Lower leg skin (tissue), 4 donors: ENCODE data around the gene EPS8L2. TPM values are rescaled to one million over a fixed set of nuclear protein-coding genes. Genes with fewer than 3 reads are reported as not detected.

Experiments used
- DNase-seq, 2 donors: peaks; one replicate each; pipeline ENCODE4 v3.0.0-alpha.2; 2019; ENCODE audit warnings: low spot score in 2 of 2
- H3K4me3 ChIP-seq: fragments of 200-600 bp; sonication (generic); 2 replicates; pipeline ENCODE4 v1.5.1; 2017; ENCODE audit warnings: mild to moderate bottlenecking, low read depth; ENCODE audit not compliant: poor library complexity, severe bottlenecking
- CTCF ChIP-seq, 3 donors: fragments of 450-650 bp; IDR thresholded peaks; one replicate each; pipeline ENCODE4 v1.5.1; 2016; ENCODE audit warnings: antibody characterized with exemption in 3 of 3, mild to moderate bottlenecking in 3 of 3, moderate library complexity in 2 of 3
- POLR2A ChIP-seq, 2 donors: fragments of 450-650 bp; IDR thresholded peaks; one replicate each; pipeline ENCODE4 v1.6.1; 2016 to 2017; ENCODE audit warnings: antibody characterized with exemption in 2 of 2, mild to moderate bottlenecking in 1 of 2, moderate library complexity in 1 of 2
- whole genome bisulfite sequencing, 2 donors: methylation state at CpG; one replicate each; pipeline ENCODE4 v1.1.5; 2018; 5-methylcytosine and 5-hydroxymethylcytosine counted together
- intact Hi-C: fragments of 100-400 bp; cut with DNase I; formaldehyde crosslinking; loops from one replicate; pipeline ENCODE4 v1.15.0; 2023; ENCODE audit warnings: low total_unique reads
- total RNA-seq, 4 donors: library from RNA; depleted of rRNA; stranded (reverse); fragments of >200 nt; gene quantifications; one replicate each; pipeline ENCODE4 v1.1.0, GENCODE V29; 2016

The EPS8L2 gene
- total RNA-seq, 4 donors from 2014 or later: 143 to 242 (median 164) TPM

DNA sequence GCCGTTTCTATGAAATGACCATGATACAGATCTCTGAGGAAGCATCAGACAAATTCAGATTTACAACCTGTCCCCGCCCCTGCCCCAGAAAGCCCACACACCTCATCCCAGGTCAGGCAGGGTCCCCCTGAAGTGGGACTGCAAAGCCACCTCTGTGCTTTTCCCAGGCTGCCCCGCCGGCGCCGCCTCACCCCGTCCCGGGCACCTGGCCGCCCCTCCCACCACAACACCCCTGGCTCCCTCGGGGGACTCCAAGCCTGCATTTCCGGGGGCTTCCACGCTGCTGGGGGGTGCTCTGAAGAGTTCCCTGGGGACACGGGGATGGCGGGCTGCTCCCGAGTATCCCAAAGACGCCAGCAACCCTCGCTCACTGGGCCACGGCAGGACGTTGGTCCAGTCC lies 45.8 kb upstream of the EPS8L2 start:
- intact Hi-C loops: no loop called here
- TF ChIP-seq CTCF (IDR thresholded peaks at IDR 0.05) (no peak), POLR2A (IDR thresholded peaks at IDR 0.05) (no peak)
- H3K4me3 ChIP-seq: no peak overlapping the region
- 82 to 86% methylated on average over 17 to 19 of the region's 19 CpGs for WGBS, 2 donors
- no peak for DNase-seq

DNA sequence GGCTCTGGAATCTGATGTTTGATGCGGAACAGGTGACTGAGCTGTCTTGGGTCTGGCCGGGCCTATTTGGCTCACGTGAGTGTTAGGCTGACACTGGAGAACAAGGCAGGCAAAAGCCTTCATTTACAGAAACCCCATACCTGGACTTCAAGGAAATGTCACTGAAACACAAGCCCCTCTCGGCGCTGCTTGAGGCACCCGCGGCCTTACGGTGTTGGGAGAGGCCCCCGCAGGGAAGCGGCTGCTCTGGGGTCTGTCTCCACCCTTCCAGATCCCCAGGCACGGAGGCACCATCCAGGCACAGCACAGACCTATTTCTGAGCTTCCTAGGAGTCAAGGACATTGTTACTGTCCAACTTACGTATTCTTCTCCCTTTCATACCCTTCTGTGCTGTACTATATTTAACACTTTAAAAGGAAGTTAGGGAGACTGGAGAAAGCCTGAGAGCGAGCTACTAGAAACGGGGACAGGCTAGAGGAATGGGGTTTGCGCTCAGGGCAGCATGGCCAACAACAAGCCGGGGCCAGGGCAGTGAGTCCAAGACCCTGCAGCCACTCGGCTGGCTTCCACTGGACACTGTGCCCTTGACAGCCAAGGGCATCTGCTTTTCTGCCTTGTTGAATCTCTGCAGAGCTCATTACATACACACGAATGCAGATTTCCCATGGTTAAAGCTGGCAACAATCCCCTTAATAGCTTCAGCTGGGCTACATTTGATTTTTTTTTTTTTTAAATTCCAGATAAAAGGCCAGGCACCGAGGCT lies 45.2 kb upstream of the EPS8L2 start:
- 89 to 92% methylated on average over 19 of the region's 19 CpGs for WGBS, 2 donors
- TF ChIP-seq CTCF (IDR thresholded peaks at IDR 0.05): no peak
- no peak for TF ChIP-seq POLR2A (IDR thresholded peaks at IDR 0.05)
- intact Hi-C loops: no loop called here
- H3K4me3 ChIP-seq: no peak overlapping the region
- no peak for DNase-seq

GRCh38 chr11:662689-663274 lies 43.2 kb upstream of the EPS8L2 start:
- intact Hi-C loops: no loop called here
- 51 to 53% methylated on average over 15 of the region's 15 CpGs for WGBS, 2 donors
- no peak overlapping the region for H3K4me3 ChIP-seq
- no peak for DNase-seq
- no peak for TF ChIP-seq POLR2A (IDR thresholded peaks at IDR 0.05)
- TF ChIP-seq CTCF (IDR thresholded peaks at IDR 0.05): no peak

- 52 to 53% methylated on average over 11 to 13 of the region's 15 CpGs for WGBS, 2 donors
- intact Hi-C loops: no loop called here
- TF ChIP-seq CTCF (IDR thresholded peaks at IDR 0.05) (no peak), POLR2A (IDR thresholded peaks at IDR 0.05) (no peak)
- H3K4me3 ChIP-seq: no peak overlapping the region
- no peak for DNase-seq
Measured at GRCh38 chr11:665062-665703, 40.8 kb upstream of the EPS8L2 start.

DNA sequence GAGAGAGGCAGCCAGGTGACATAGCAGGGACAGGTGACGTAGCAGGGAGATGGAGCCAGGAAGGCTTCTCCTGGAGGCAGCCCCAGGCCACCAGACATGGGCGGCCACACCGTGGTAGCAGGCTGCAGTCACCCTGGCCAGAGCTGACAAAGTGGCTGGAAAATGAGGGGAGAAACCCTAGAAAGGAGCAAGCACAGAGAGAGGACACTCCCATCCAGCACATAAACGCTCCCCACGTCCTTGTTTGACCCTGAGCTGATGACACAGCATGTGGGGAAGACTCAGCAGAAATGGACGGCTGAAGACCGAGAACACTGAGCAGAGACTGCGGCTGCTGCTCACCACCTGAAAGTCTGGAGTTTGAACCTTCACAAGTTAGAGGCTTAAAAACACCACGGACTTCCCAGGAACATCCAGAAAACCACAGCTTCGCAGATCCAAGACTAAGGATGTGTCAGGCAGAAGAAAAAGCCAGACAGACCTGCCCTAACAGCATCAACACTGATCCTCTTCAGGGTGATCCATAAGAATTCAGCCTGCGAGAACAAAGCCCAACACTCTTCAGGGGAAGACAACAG lies 40.2 kb upstream of the EPS8L2 start:
- no peak for TF ChIP-seq POLR2A (IDR thresholded peaks at IDR 0.05)
- no peak for TF ChIP-seq CTCF (IDR thresholded peaks at IDR 0.05)
- H3K4me3 ChIP-seq: no peak overlapping the region
- WGBS, 2 donors: 36 to 39% methylated on average over 11 of the region's 11 CpGs
- intact Hi-C loops: no loop called here
- DNase-seq: no peak
